ENCODE measurements around the gene PKHD1. TPM values are rescaled to one million over a fixed set of nuclear protein-coding genes. Genes with fewer than 3 reads are reported as not detected.
A peak's percentile ranks its signal among the peaks of the same experiment; 100 is the strongest.

PKHD1 gene
- total RNA-seq, 1 donor from 2014 or later, result 0.02 TPM

- DNase-seq (ENCODE audit: low spot score in 2 of 2, unreplicated experiment in 2 of 2), result no peak
- Mint-ChIP-seq H3K27ac (no peak overlapping the region), H3K27me3 (ENCODE audit: low read depth) (peaks cover 2% of the 10 kb centered on the region), H3K4me1 (no peaks in the 10 kb centered on the region), H3K4me3 (no peak overlapping the region), H3K9me3 (peaks cover 10% of the 10 kb centered on the region), H3K36me3 (peaks cover 3% of the 10 kb centered on the region)
- TF ChIP-seq CTCF (IDR thresholded peaks at IDR 0.05; ENCODE audit: unreplicated experiment), result no peak
These were observed 461.0 kb downstream of the PKHD1 start for GRCh38 chr6:51626391-51626790.

- peaks cover 10% of the 10 kb centered on the region for H3K9me3 Mint-ChIP-seq
- peaks cover 2% of the 10 kb centered on the region for H3K27me3 Mint-ChIP-seq (ENCODE audit: low read depth)
- H3K4me3 Mint-ChIP-seq, result no peak overlapping the region
These were observed 461.8 kb downstream of the PKHD1 start for GRCh38 chr6:51625566-51625965.

GRCh38 chr6:51620971-51621370, 466.4 kb downstream of the PKHD1 start:
- Mint-ChIP-seq H3K4me3 (no peak overlapping the region), H3K4me1 (no peaks in the 10 kb centered on the region), H3K27ac (no peak overlapping the region), H3K27me3 (ENCODE audit: low read depth) (peaks cover 2% of the 10 kb centered on the region), H3K9me3 (no peaks in the 10 kb centered on the region), H3K36me3 (no peaks in the 10 kb centered on the region)
- no peak for TF ChIP-seq CTCF (IDR thresholded peaks at IDR 0.05; ENCODE audit: unreplicated experiment)
- DNase-seq (ENCODE audit: low spot score in 2 of 2, unreplicated experiment in 2 of 2), result no peak

More at GRCh38 chr6:51625566-51625965, 461.8 kb downstream of the PKHD1 start:
- Mint-ChIP-seq H3K4me1 (no peaks in the 10 kb centered on the region), H3K36me3 (peaks cover 3% of the 10 kb centered on the region), H3K27ac (no peak overlapping the region)
- DNase-seq (ENCODE audit: low spot score in 2 of 2, unreplicated experiment in 2 of 2), result no peak
- no peak for TF ChIP-seq CTCF (IDR thresholded peaks at IDR 0.05; ENCODE audit: unreplicated experiment)

- DNase-seq (ENCODE audit: low spot score in 2 of 2, unreplicated experiment in 2 of 2), result no peak
- Mint-ChIP-seq H3K4me3 (no peak overlapping the region), H3K36me3 (no peaks in the 10 kb centered on the region), H3K4me1 (peaks cover 2% of the 10 kb centered on the region), H3K9me3 (no peaks in the 10 kb centered on the region), H3K27ac (no peak overlapping the region), H3K27me3 (ENCODE audit: low read depth) (no peaks in the 10 kb centered on the region)
- no peak for TF ChIP-seq CTCF (IDR thresholded peaks at IDR 0.05; ENCODE audit: unreplicated experiment)
These were observed 468.2 kb downstream of the PKHD1 start for GRCh38 chr6:51619042-51619799.

- Mint-ChIP-seq H3K4me3 (no peak overlapping the region), H3K27me3 (ENCODE audit: low read depth) (no peaks in the 10 kb centered on the region), H3K4me1 (peaks cover 3% of the 10 kb centered on the region), H3K27ac (no peak overlapping the region), H3K36me3 (no peaks in the 10 kb centered on the region), H3K9me3 (no peaks in the 10 kb centered on the region)
- TF ChIP-seq CTCF (IDR thresholded peaks at IDR 0.05; ENCODE audit: unreplicated experiment), result peak; percentile 83
- DNase-seq (ENCODE audit: low spot score in 2 of 2, unreplicated experiment in 2 of 2), result no peak
These were observed 468.9 kb downstream of the PKHD1 start for GRCh38 chr6:51618563-51618962.
